Measurements from ENCODE around the gene BAIAP3. TPM values are rescaled to one million over a fixed set of nuclear protein-coding genes. Genes with fewer than 3 reads are reported as not detected.
"Not testable (repeated sequence)": the region's sequence is repeated elsewhere in the genome, so short reads cannot be mapped to it uniquely, and the experiment has no call there.

The BAIAP3 gene
- total RNA-seq, 6 donors from 2014 or later, result 3.2 to 57.6 (median 11.5) TPM

- Histone ChIP-seq H3K4me1 (peaks cover 0 to under 1% (median under 1%) of the 10 kb centered on the region in 4 donors), H3K27me3 (no peaks in the 10 kb centered on the region)
Measured at GRCh38 chr16:1295465-1295864, 38.0 kb upstream of the BAIAP3 start.

GRCh38 chr16:1296688-1297017, 36.8 kb upstream of the BAIAP3 start:
- not testable (repeated sequence) for DNase-seq; H3K36me3 ChIP-seq; ATAC-seq (ENCODE audit: low FRiP score in 2 of 2); H3K27ac ChIP-seq; H3K9me3 ChIP-seq; H3K27me3 ChIP-seq; H3K4me3 ChIP-seq
- 68 to 87% methylated on average over 8 of the region's 8 CpGs for WGBS, 2 donors
- peaks cover 6 to 11% (median 8%) of the 10 kb centered on the region in 4 donors for H3K4me1 ChIP-seq

More at GRCh38 chr16:1295465-1295864, 38.0 kb upstream of the BAIAP3 start:
- Histone ChIP-seq H3K4me3 (no peak overlapping the region), H3K27ac (no peak overlapping the region), H3K9me3 (no peaks in the 10 kb centered on the region), H3K36me3 (no peaks in the 10 kb centered on the region)
- WGBS, 2 donors, result 60 to 61% methylated on average over 5 of the region's 5 CpGs
- no peak for DNase-seq
- no peak for TF ChIP-seq CTCF (IDR thresholded peaks at IDR 0.05)
- no peak for TF ChIP-seq POLR2AphosphoS5 (IDR thresholded peaks at IDR 0.05)
- TF ChIP-seq EP300 (IDR thresholded peaks at IDR 0.05), result no peak
- no peak for TF ChIP-seq POLR2A (IDR thresholded peaks at IDR 0.05)
- ATAC-seq (ENCODE audit: low FRiP score in 2 of 2), result no peak

GRCh38 chr16:1297018-1297696, 36.3 kb upstream of the BAIAP3 start:
- Histone ChIP-seq H3K36me3 (no peaks in the 10 kb centered on the region), H3K27ac (no peak overlapping the region), H3K9me3 (no peaks in the 10 kb centered on the region), H3K4me3 (no peak overlapping the region), H3K4me1 (peaks cover 6 to 11% (median 8%) of the 10 kb centered on the region in 4 donors), H3K27me3 (no peaks in the 10 kb centered on the region)
- ATAC-seq (ENCODE audit: low FRiP score in 2 of 2), result no peak
- WGBS, 2 donors, result 38 to 50% methylated on average over 6 of the region's 6 CpGs
- DNase-seq, result no peak
- no peak for TF ChIP-seq POLR2A (IDR thresholded peaks at IDR 0.05)
- TF ChIP-seq EP300 (IDR thresholded peaks at IDR 0.05), result no peak
- no peak for TF ChIP-seq CTCF (IDR thresholded peaks at IDR 0.05)
- TF ChIP-seq POLR2AphosphoS5 (IDR thresholded peaks at IDR 0.05), result no peak

- Histone ChIP-seq H3K4me1 (peaks cover 6 to 18% (median 10%) of the 10 kb centered on the region in 4 donors), H3K27me3 (no peaks in the 10 kb centered on the region), H3K4me3 (no peak overlapping the region), H3K27ac (no peak overlapping the region), H3K9me3 (no peaks in the 10 kb centered on the region), H3K36me3 (no peaks in the 10 kb centered on the region)
- DNase-seq (no peak), ATAC-seq (ENCODE audit: low FRiP score in 2 of 2) (no peak)
- WGBS, 2 donors, result 94% methylated on average over 14 of the region's 14 CpGs
- TF ChIP-seq POLR2A (IDR thresholded peaks at IDR 0.05), result no peak
- TF ChIP-seq POLR2AphosphoS5 (IDR thresholded peaks at IDR 0.05), result no peak
- TF ChIP-seq CTCF (IDR thresholded peaks at IDR 0.05), result no peak
- no peak for TF ChIP-seq EP300 (IDR thresholded peaks at IDR 0.05)
Measured at GRCh38 chr16:1298406-1298805, 35.0 kb upstream of the BAIAP3 start.

- no peaks in the 10 kb centered on the region for H3K27me3 ChIP-seq
- peaks cover 6 to 21% (median 11%) of the 10 kb centered on the region in 4 donors for H3K4me1 ChIP-seq
- no peak overlapping the region for H3K27ac ChIP-seq
Measured at GRCh38 chr16:1299012-1299867, 34.2 kb upstream of the BAIAP3 start.

More at GRCh38 chr16:1299012-1299867, 34.2 kb upstream of the BAIAP3 start:
- ATAC-seq (ENCODE audit: low FRiP score in 2 of 2), result no peak
- DNase-seq, result no peak
- no peaks in the 10 kb centered on the region for H3K36me3 ChIP-seq
- no peaks in the 10 kb centered on the region for H3K9me3 ChIP-seq
- no peak overlapping the region for H3K4me3 ChIP-seq
- 70 to 74% methylated on average over 31 of the region's 31 CpGs for WGBS, 2 donors
- TF ChIP-seq EP300 (IDR thresholded peaks at IDR 0.05) (no peak), CTCF (IDR thresholded peaks at IDR 0.05) (no peak), POLR2A (IDR thresholded peaks at IDR 0.05) (no peak), POLR2AphosphoS5 (IDR thresholded peaks at IDR 0.05) (no peak)
